Measurements from ENCODE around the gene NUDT22.

The NUDT22 gene

GRCh38 chr11:64253043-64253442 lies 27.0 kb downstream of the NUDT22 start:
- TF ChIP-seq REST (IDR thresholded peaks at IDR 0.05; ENCODE audit: low read depth): no peak
- no peak for TF ChIP-seq CREB1 (IDR thresholded peaks at IDR 0.05; ENCODE audit: low read depth)
- TF ChIP-seq TAF1 (IDR thresholded peaks at IDR 0.05; ENCODE audit: low read depth): no peak
- TF ChIP-seq, protein P1, sequence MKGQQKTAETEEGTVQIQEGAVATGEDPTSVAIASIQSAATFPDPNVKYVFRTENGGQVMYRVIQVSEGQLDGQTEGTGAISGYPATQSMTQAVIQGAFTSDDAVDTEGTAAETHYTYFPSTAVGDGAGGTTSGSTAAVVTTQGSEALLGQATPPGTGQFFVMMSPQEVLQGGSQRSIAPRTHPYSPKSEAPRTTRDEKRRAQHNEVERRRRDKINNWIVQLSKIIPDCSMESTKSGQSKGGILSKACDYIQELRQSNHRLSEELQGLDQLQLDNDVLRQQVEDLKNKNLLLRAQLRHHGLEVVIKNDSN (IDR thresholded peaks at IDR 0.05): no peak
- no peak for TF ChIP-seq EGR1 (IDR thresholded peaks at IDR 0.05)
- TF ChIP-seq EP300 (IDR thresholded peaks at IDR 0.05; ENCODE audit: borderline replicate concordance): no peak
- no peak for TF ChIP-seq TCF12 (IDR thresholded peaks at IDR 0.05; ENCODE audit: low read depth)
- no peak for TF ChIP-seq MAX (IDR thresholded peaks at IDR 0.05)
- no peak for TF ChIP-seq ZBTB7A (IDR thresholded peaks at IDR 0.05; ENCODE audit: low read depth)
- TF ChIP-seq TEAD4 (IDR thresholded peaks at IDR 0.05): no peak
- TF ChIP-seq CEBPB (IDR thresholded peaks at IDR 0.05): no peak
- no peak for TF ChIP-seq NFIC (IDR thresholded peaks at IDR 0.05)
- no peak for TF ChIP-seq YY1 (IDR thresholded peaks at IDR 0.05; ENCODE audit: low read depth)
- no peak for TF ChIP-seq FOXM1 (IDR thresholded peaks at IDR 0.05; ENCODE audit: borderline replicate concordance, low read depth)
- no peak for TF ChIP-seq RAD21 (IDR thresholded peaks at IDR 0.05; ENCODE audit: low read depth)

DNA sequence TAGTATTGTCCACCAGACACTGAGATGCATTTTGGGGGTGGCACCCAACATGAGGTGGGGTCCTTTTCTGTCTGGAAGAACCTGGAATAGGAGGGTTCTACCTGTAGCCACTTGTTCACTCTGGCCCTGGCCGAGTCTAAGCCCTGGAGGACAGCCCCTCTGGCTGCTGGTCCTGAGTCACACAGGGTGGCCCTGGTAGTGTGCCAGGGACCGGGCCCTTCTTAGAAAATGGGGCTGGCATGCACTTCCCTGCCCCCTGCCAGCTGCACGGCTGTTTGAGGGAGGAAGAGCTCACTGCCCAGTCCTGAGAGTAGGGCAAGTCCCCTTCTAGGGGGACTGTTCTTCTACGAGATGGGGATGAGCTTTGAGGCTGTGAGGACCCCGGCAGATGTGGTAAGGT lies 27.4 kb downstream of the NUDT22 start:
- TF ChIP-seq RAD21 (IDR thresholded peaks at IDR 0.05; ENCODE audit: low read depth): no peak
- no peak for TF ChIP-seq CREB1 (IDR thresholded peaks at IDR 0.05; ENCODE audit: low read depth)
- no peak for TF ChIP-seq TEAD4 (IDR thresholded peaks at IDR 0.05)
- no peak for TF ChIP-seq EGR1 (IDR thresholded peaks at IDR 0.05)
- no peak for TF ChIP-seq FOXM1 (IDR thresholded peaks at IDR 0.05; ENCODE audit: borderline replicate concordance, low read depth)
- TF ChIP-seq, protein P1 (IDR thresholded peaks at IDR 0.05): no peak
- TF ChIP-seq REST (IDR thresholded peaks at IDR 0.05; ENCODE audit: low read depth): no peak
- TF ChIP-seq TCF12 (IDR thresholded peaks at IDR 0.05; ENCODE audit: low read depth): no peak
- TF ChIP-seq CEBPB (IDR thresholded peaks at IDR 0.05): no peak
- TF ChIP-seq NFIC (IDR thresholded peaks at IDR 0.05): no peak

DNA sequence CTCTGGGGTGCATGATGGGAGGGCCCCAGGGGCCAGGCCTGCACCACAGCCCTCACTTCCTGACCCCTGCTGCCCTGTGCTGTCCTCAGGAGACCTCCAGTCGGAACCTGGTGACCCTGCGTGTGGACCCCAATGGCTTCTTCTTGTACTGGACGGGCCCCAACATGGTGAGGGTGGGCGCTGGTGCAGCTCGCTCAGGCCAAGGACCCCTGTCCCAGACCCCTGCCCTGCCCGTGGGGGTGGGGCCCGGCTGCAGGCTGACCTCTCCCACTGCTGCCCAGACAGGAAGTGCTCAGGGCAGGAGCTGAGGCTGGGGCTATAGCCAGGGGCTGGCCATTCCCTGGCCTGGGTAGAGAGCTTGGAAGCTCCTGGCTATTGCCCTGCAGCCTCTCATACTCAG lies 28.3 kb downstream of the NUDT22 start:
- TF ChIP-seq MAX (IDR thresholded peaks at IDR 0.05) (no peak), TEAD4 (IDR thresholded peaks at IDR 0.05) (no peak), EP300 (IDR thresholded peaks at IDR 0.05; ENCODE audit: borderline replicate concordance) (no peak), REST (IDR thresholded peaks at IDR 0.05; ENCODE audit: low read depth) (no peak), ZBTB7A (IDR thresholded peaks at IDR 0.05; ENCODE audit: low read depth) (no peak), YY1 (IDR thresholded peaks at IDR 0.05; ENCODE audit: low read depth) (no peak), TCF12 (IDR thresholded peaks at IDR 0.05; ENCODE audit: low read depth) (no peak), CEBPB (IDR thresholded peaks at IDR 0.05) (no peak), NFIC (IDR thresholded peaks at IDR 0.05) (no peak), FOXM1 (IDR thresholded peaks at IDR 0.05; ENCODE audit: borderline replicate concordance, low read depth) (no peak)
- TF ChIP-seq, protein P1 (IDR thresholded peaks at IDR 0.05): no peak
